Caco-2 (cell line): ENCODE results near the gene GOLGA8B. TPM values are rescaled to one million over a fixed set of nuclear protein-coding genes. Genes with fewer than 3 reads are reported as not detected.

Experiments
- BruUV-seq: library from RNA; stranded (reverse); fragments of 400-500 nt; replicated peaks from 2 replicates; lab custom pipeline; 2021; lab: Mats Ljungman, UMichigan
- CTCF ChIA-PET: fragments of 300-600 bp; sonication (Branson Sonifier 250); formaldehyde crosslinking; loops from one replicate; lab custom pipeline; 2022; ENCODE audit warnings: antibody characterized with exemption; lab: Charles Lee
- POLR2A ChIA-PET: fragments of 300-600 bp; sonication (Branson Sonifier 250); formaldehyde crosslinking; loops from one replicate; lab custom pipeline; 2022; ENCODE audit warnings: antibody characterized with exemption; lab: Charles Lee
- DNase-seq, 2 experiments: peaks; one replicate each; pipeline versions ENCODE4 v3.0.0 to v3.0.0-alpha.2; 2020 to 2022
- H3K27me3 ChIP-seq: replicated peaks from 2 replicates; pipeline ENCODE4 v1.6.0; 2011; ENCODE audit warnings: low read length; ENCODE audit not compliant: control insufficient read depth, insufficient read depth
- H3K36me3 ChIP-seq: 2 replicates; pipeline ENCODE4 v1.5.1; 2011; ENCODE audit warnings: low read length; ENCODE audit not compliant: control insufficient read depth, insufficient read depth
- H3K4me1 ChIP-seq: fragments of 250-450 bp; sonication (Bioruptor Pico); 2 replicates; pipeline ENCODE4 v1.5.1; 2020; ENCODE audit warnings: mild to moderate bottlenecking
- H3K4me3 ChIP-seq: 2 replicates; pipeline ENCODE4 v1.5.1; 2011; ENCODE audit warnings: low read depth, mild to moderate bottlenecking, control low read depth, low read length
- H3K9me3 ChIP-seq: fragments of 250-450 bp; sonication (Bioruptor Pico); 2 replicates; pipeline ENCODE4 v1.5.1; 2020; ENCODE audit warnings: mild to moderate bottlenecking, moderate library complexity
- H3K27ac Mint-ChIP-seq: one replicate; pipeline ENCODE4 v1.8.0; 2022; ENCODE audit warnings: mixed read lengths; ENCODE audit not compliant: unreplicated experiment
- H3K27me3 Mint-ChIP-seq: one replicate; pipeline ENCODE4 v1.8.0; 2022; ENCODE audit warnings: mixed read lengths; ENCODE audit not compliant: insufficient read depth, unreplicated experiment
- H3K36me3 Mint-ChIP-seq: one replicate; pipeline ENCODE4 v1.8.0; 2022; ENCODE audit warnings: mild to moderate bottlenecking, mixed read lengths; ENCODE audit not compliant: insufficient read depth, unreplicated experiment
- H3K4me1 Mint-ChIP-seq: one replicate; pipeline ENCODE4 v1.8.0; 2022; ENCODE audit warnings: low read depth, mixed read lengths; ENCODE audit not compliant: unreplicated experiment
- H3K4me3 Mint-ChIP-seq: one replicate; pipeline ENCODE4 v1.8.0; 2022; ENCODE audit warnings: mild to moderate bottlenecking, moderate library complexity, mixed read lengths; ENCODE audit not compliant: unreplicated experiment
- H3K9me3 Mint-ChIP-seq: one replicate; pipeline ENCODE4 v1.8.0; 2022; ENCODE audit warnings: mixed read lengths; ENCODE audit not compliant: unreplicated experiment
- CTCF ChIP-seq, 2 experiments: fragments of 200-600 bp in 1 of 2; IDR thresholded peaks; 1 replicate in 1 of 2; 2 replicates in 1 of 2; pipeline versions ENCODE4 v1.5.1 to v1.8.0; 2011 to 2022; ENCODE audit warnings: antibody characterized with exemption in 1 of 2, control low read depth in 1 of 2, inconsistent platforms in 1 of 2, low read depth in 1 of 2, low read length in 1 of 2, mild to moderate bottlenecking in 1 of 2, moderate library complexity in 1 of 2; ENCODE audit not compliant: insufficient read depth in 1 of 2, severe bottlenecking in 1 of 2, unreplicated experiment in 1 of 2
- intact Hi-C: fragments of 100-400 bp; cut with micrococcal nuclease; formaldehyde crosslinking; loops from one replicate; pipeline ENCODE4 v1.10.0; 2022; ENCODE audit not compliant: unreplicated experiment
- total RNA-seq: library from RNA; stranded (reverse); gene quantifications from 2 replicates; pipeline ENCODE4 v1.2.3, GENCODE V29; 2022

GOLGA8B gene
- total RNA-seq, 1 experiment from 2014 or later: 52.3 TPM

- Histone ChIP-seq H3K4me1 (no peaks in the 10 kb centered on the region), H3K36me3 (no peaks in the 10 kb centered on the region), H3K27me3 (no peaks in the 10 kb centered on the region), H3K9me3 (no peaks in the 10 kb centered on the region), H3K4me3 (no peak overlapping the region)
- DNase-seq: no peak
- Mint-ChIP-seq H3K27me3 (peaks cover 24% of the 10 kb centered on the region), H3K36me3 (no peaks in the 10 kb centered on the region), H3K27ac (no peak overlapping the region), H3K4me1 (no peaks in the 10 kb centered on the region), H3K9me3 (no peaks in the 10 kb centered on the region), H3K4me3 (no peak overlapping the region)
- no TSS peak for BruUV-seq
- intact Hi-C loops: no loop called here
- TF ChIP-seq CTCF (IDR thresholded peaks at IDR 0.05; ENCODE audit: insufficient read depth in 1 of 2, low read depth in 1 of 2, low read length in 1 of 2, severe bottlenecking in 1 of 2, unreplicated experiment in 1 of 2): no peak
- POLR2A ChIA-PET: no interaction called here
- CTCF ChIA-PET: no interaction called here
Observed at GRCh38 chr15:34607832-34608231, 24.4 kb upstream of the GOLGA8B start.

- no peaks in the 10 kb centered on the region for H3K9me3 Mint-ChIP-seq
- H3K36me3 ChIP-seq: no peaks in the 10 kb centered on the region
- ChIA-PET POLR2A (no interaction called here), CTCF (no interaction called here)
- no peaks in the 10 kb centered on the region for H3K9me3 ChIP-seq
- H3K4me1 ChIP-seq: no peaks in the 10 kb centered on the region
- no peak for TF ChIP-seq CTCF (IDR thresholded peaks at IDR 0.05; ENCODE audit: insufficient read depth in 1 of 2, low read depth in 1 of 2, low read length in 1 of 2, severe bottlenecking in 1 of 2, unreplicated experiment in 1 of 2)
- no peak for DNase-seq
- H3K4me1 Mint-ChIP-seq: no peaks in the 10 kb centered on the region
- H3K27ac Mint-ChIP-seq: no peak overlapping the region
- no peak overlapping the region for H3K4me3 Mint-ChIP-seq
- no TSS peak for BruUV-seq
- H3K27me3 ChIP-seq: no peaks in the 10 kb centered on the region
- intact Hi-C loops: no loop called here
- peaks cover 29% of the 10 kb centered on the region for H3K27me3 Mint-ChIP-seq
- H3K36me3 Mint-ChIP-seq: no peaks in the 10 kb centered on the region
- no peak overlapping the region for H3K4me3 ChIP-seq
Observed at GRCh38 chr15:34606545-34606944, 23.1 kb upstream of the GOLGA8B start.

GRCh38 chr15:34606131-34606530, 22.7 kb upstream of the GOLGA8B start:
- no peaks in the 10 kb centered on the region for H3K27me3 ChIP-seq

More at GRCh38 chr15:34606131-34606530, 22.7 kb upstream of the GOLGA8B start:
- ChIA-PET CTCF (no interaction called here), POLR2A (no interaction called here)
- Mint-ChIP-seq H3K27ac (no peak overlapping the region), H3K4me1 (no peaks in the 10 kb centered on the region), H3K36me3 (no peaks in the 10 kb centered on the region), H3K9me3 (no peaks in the 10 kb centered on the region), H3K27me3 (peaks cover 26% of the 10 kb centered on the region), H3K4me3 (no peak overlapping the region)
- H3K4me1 ChIP-seq: no peaks in the 10 kb centered on the region
- no peaks in the 10 kb centered on the region for H3K36me3 ChIP-seq
- H3K4me3 ChIP-seq: no peak overlapping the region
- intact Hi-C loops: no loop called here
- H3K9me3 ChIP-seq: no peaks in the 10 kb centered on the region
- no TSS peak for BruUV-seq
- no peak for DNase-seq
- TF ChIP-seq CTCF (IDR thresholded peaks at IDR 0.05; ENCODE audit: insufficient read depth in 1 of 2, low read depth in 1 of 2, low read length in 1 of 2, severe bottlenecking in 1 of 2, unreplicated experiment in 1 of 2): no peak
